B cell (primary cell): ENCODE data around the gene SPTBN1. TPM values are rescaled to one million over a fixed set of nuclear protein-coding genes. Genes with fewer than 3 reads are reported as not detected.

Experiments used
- ATAC-seq: fragments of 200-7000 bp; cut with Tn5 transposase; one replicate; pipeline ENCODE4 v1.10.0; 2021; ENCODE audit warnings: low read depth, mild to moderate bottlenecking, moderate number of reproducible peaks, moderate library complexity
- CTCF ChIA-PET: fragments of 350-600 bp; sonication (Branson Sonifier 250); formaldehyde crosslinking; loops from one replicate; lab custom pipeline; 2021; ENCODE audit warnings: antibody characterized with exemption, inconsistent platforms; lab: Charles Lee
- POLR2A ChIA-PET: fragments of 350-600 bp; sonication (Branson Sonifier 250); formaldehyde crosslinking; loops from one replicate; lab custom pipeline; 2021; ENCODE audit warnings: antibody characterized with exemption; lab: Charles Lee
- DNase-seq: peaks from one replicate; pipeline ENCODE4 v3.0.0; 2013
- H2AFZ ChIP-seq: 2 replicates; pipeline ENCODE4 v1.6.1; 2012; ENCODE audit warnings: mild to moderate bottlenecking, low read depth, low read length; ENCODE audit not compliant: insufficient read depth, poor library complexity, severe bottlenecking
- H3K27ac ChIP-seq, 2 donors: 1 replicate in 1 of 2; 2 replicates in 1 of 2; pipeline ENCODE4 v1.5.1; 2012 to 2013; ENCODE audit warnings: low read length in 2 of 2, mild to moderate bottlenecking in 2 of 2, moderate library complexity in 1 of 2
- H3K27me3 ChIP-seq, 4 experiments: fragments of 200-600 bp in 1 of 4; sonication (generic) in 1 of 4; replicated peaks in 1 of 4; 1 replicate in 2 of 4; 2 replicates in 2 of 4; pipeline versions ENCODE4 v1.6.1 to v1.7.0; 2013 to 2016; ENCODE audit warnings: low read length in 3 of 4, mild to moderate bottlenecking in 2 of 4, mixed read lengths in 1 of 4, moderate library complexity in 1 of 4; ENCODE audit not compliant: insufficient read depth in 4 of 4, control insufficient read depth in 3 of 4; ENCODE audit errors: control extremely low read depth in 1 of 4
- H3K36me3 ChIP-seq, 2 experiments: replicated peaks in 1 of 2; 1 replicate in 1 of 2; 2 replicates in 1 of 2; pipeline versions ENCODE4 v1.6.1 to v1.7.1; 2013; ENCODE audit warnings: low read length in 1 of 2; ENCODE audit not compliant: insufficient read depth in 2 of 2, control insufficient read depth in 1 of 2; ENCODE audit errors: control extremely low read depth in 1 of 2, extremely low read depth in 1 of 2
- H3K4me1 ChIP-seq, 2 donors: fragments of 200-600 bp in 1 of 2; sonication (generic) in 1 of 2; 1 replicate in 1 of 2; 2 replicates in 1 of 2; pipeline versions ENCODE4 v1.5.1 to v1.6.1; 2013 to 2017; ENCODE audit warnings: low read length in 2 of 2; ENCODE audit not compliant: control insufficient read depth in 2 of 2, insufficient read depth in 2 of 2
- H3K4me2 ChIP-seq: replicated peaks from 2 replicates; pipeline ENCODE3; 2012; ENCODE audit warnings: mild to moderate bottlenecking, low read depth, low read length; ENCODE audit not compliant: poor library complexity, severe bottlenecking
- H3K4me3 ChIP-seq, 5 experiments: fragments of 200-600 bp in 1 of 5; sonication (generic) in 1 of 5; 1 replicate in 3 of 5; 2 replicates in 2 of 5; pipeline versions ENCODE4 v1.5.1 to v1.7.0; 2011 to 2016; ENCODE audit warnings: low read length in 4 of 5, mild to moderate bottlenecking in 4 of 5, low read depth in 2 of 5, control low read depth in 1 of 5, moderate library complexity in 1 of 5; ENCODE audit not compliant: insufficient read depth in 1 of 5; ENCODE audit errors: control extremely low read depth in 1 of 5, extremely low read depth in 1 of 5
- H3K79me2 ChIP-seq: fragments of 200-600 bp; sonication (generic); one replicate; pipeline ENCODE4 v1.6.0; 2016; ENCODE audit warnings: low read length; ENCODE audit not compliant: control insufficient read depth, insufficient read depth
- H3K9ac ChIP-seq: fragments of 200-600 bp; sonication (generic); 2 replicates; pipeline ENCODE4 v1.6.1; 2017; ENCODE audit warnings: mild to moderate bottlenecking, low read length, moderate library complexity
- H3K9me3 ChIP-seq, 3 donors: one replicate each; pipeline versions ENCODE4 v1.6.1 to v1.7.1; 2013; ENCODE audit warnings: low read length in 2 of 3; ENCODE audit not compliant: control insufficient read depth in 2 of 3, insufficient read depth in 1 of 3; ENCODE audit errors: control extremely low read depth in 1 of 3
- H4K20me1 ChIP-seq: 2 replicates; pipeline ENCODE4 v1.6.0; 2012; ENCODE audit warnings: mild to moderate bottlenecking, low read length; ENCODE audit not compliant: insufficient read depth, control insufficient read depth, poor library complexity, severe bottlenecking
- H3K27ac Mint-ChIP-seq: one replicate; pipeline ENCODE4 v1.8.0; 2021; ENCODE audit warnings: mixed read lengths
- H3K27me3 Mint-ChIP-seq: one replicate; pipeline ENCODE4 v1.8.0; 2021; ENCODE audit warnings: mixed read lengths
- H3K4me1 Mint-ChIP-seq: one replicate; pipeline ENCODE4 v1.8.0; 2021; ENCODE audit warnings: mixed read lengths
- H3K4me3 Mint-ChIP-seq: one replicate; pipeline ENCODE4 v1.8.0; 2021; ENCODE audit warnings: mixed read lengths
- H3K9me3 Mint-ChIP-seq: one replicate; pipeline ENCODE4 v1.8.0; 2022; ENCODE audit warnings: mixed read lengths; ENCODE audit not compliant: insufficient read depth
- CTCF ChIP-seq: fragments of 200-600 bp; IDR thresholded peaks from one replicate; pipeline ENCODE4 v1.8.0; 2022; ENCODE audit warnings: antibody characterized with exemption, mild to moderate bottlenecking
- EZH2 ChIP-seq: IDR thresholded peaks from 2 replicates; pipeline ENCODE4 v1.6.1; 2012; ENCODE audit warnings: borderline replicate concordance, low read depth, mild to moderate bottlenecking, moderate library complexity, low read length; ENCODE audit not compliant: insufficient read depth, poor library complexity, severe bottlenecking
- WGBS: methylation state at CpG from one replicate; pipeline ENCODE4 v1.1.5; 2013; ENCODE audit warnings: missing lambda C conversion rate; ENCODE audit not compliant: insufficient coverage; 5-methylcytosine and 5-hydroxymethylcytosine counted together
- intact Hi-C: fragments of 100-400 bp; cut with micrococcal nuclease; formaldehyde crosslinking; loops from one replicate; pipeline ENCODE4 v1.10.0; 2022
- polyA plus RNA-seq: library from polyadenylated mRNA; depleted of rRNA; stranded (reverse); fragments of >200 nt; gene quantifications from 2 replicates; pipeline ENCODE4 v1.2.3, GENCODE V29; 2012
- total RNA-seq, 2 donors: library from RNA; stranded (reverse); fragments of 120-200 nt in 1 of 2; gene quantifications; 1 replicate in 1 of 2; 2 replicates in 1 of 2; pipeline versions ENCODE4 v1.2.3 to v1.2.4, GENCODE V29; 2013 to 2022

SPTBN1 gene
- total and polyA plus RNA-seq, 2 donors (not counting 1 experiment from before 2014, with no cell fraction given) = 43.7 to 144 TPM

GRCh38 chr2:54605836-54606235 is 149.7 kb downstream of the SPTBN1 start:
- H3K4me3 ChIP-seq = no peak overlapping the region
- H3K9ac ChIP-seq = no peak overlapping the region
- H3K27ac ChIP-seq = no peak overlapping the region
- DNase-seq (no peak), ATAC-seq (no peak)
- POLR2A ChIA-PET = no interaction called here
- H4K20me1 ChIP-seq = peaks cover 96% of the 10 kb centered on the region
- H3K27me3 Mint-ChIP-seq = no peaks in the 10 kb centered on the region
- H2AFZ ChIP-seq = no peak overlapping the region
- CTCF ChIA-PET = interaction anchor here (0.8 to 4.1 kb wide), 5 partner anchors 9 to 99 kb away, joined by 3 to 30 read pairs (median 5); no protein-coding TSS in a partner anchor
- H3K79me2 ChIP-seq = peaks cover 99% of the 10 kb centered on the region
- H3K4me1 ChIP-seq = peaks cover 59 to 71% of the 10 kb centered on the region in 2 donors
- H3K27me3 ChIP-seq = no peaks in the 10 kb centered on the region
- H3K4me2 ChIP-seq = peak overlapping the region; percentile 62
- no peaks in the 10 kb centered on the region for H3K9me3 ChIP-seq
- peak overlapping the region; percentile 20 for H3K4me3 Mint-ChIP-seq
- H3K36me3 ChIP-seq = peaks cover 0 to 11% of the 10 kb centered on the region in 2 experiments
- peak overlapping the region; percentile 42 for H3K27ac Mint-ChIP-seq
- no peaks in the 10 kb centered on the region for H3K9me3 Mint-ChIP-seq
- intact Hi-C loops = loop anchor here (1.0 kb wide), 1 partner anchor 36 kb away; no protein-coding TSS in a partner anchor
- WGBS = 80% methylated on average over 1 of the region's 3 CpGs
- peaks cover 87% of the 10 kb centered on the region for H3K4me1 Mint-ChIP-seq
- no peak for TF ChIP-seq CTCF
- no peak for TF ChIP-seq EZH2

- H3K4me1 ChIP-seq = peaks cover 53 to 64% of the 10 kb centered on the region in 2 donors
- Mint-ChIP-seq H3K27ac (no peak overlapping the region), H3K4me3 (no peak overlapping the region), H3K4me1 (peaks cover 82% of the 10 kb centered on the region), H3K27me3 (no peaks in the 10 kb centered on the region), H3K9me3 (no peaks in the 10 kb centered on the region)
- no peak overlapping the region for H3K27ac ChIP-seq
- H3K9me3 ChIP-seq = no peaks in the 10 kb centered on the region
- TF ChIP-seq CTCF = no peak
- no peak for TF ChIP-seq EZH2
- DNase-seq (no peak), ATAC-seq (no peak)
- H3K4me3 ChIP-seq = no peak overlapping the region
- no peak overlapping the region for H3K4me2 ChIP-seq
- peaks cover 95% of the 10 kb centered on the region for H4K20me1 ChIP-seq
- no peak overlapping the region for H2AFZ ChIP-seq
- intact Hi-C loops = loop anchor here (1.0 kb wide), 1 partner anchor 36 kb away; no protein-coding TSS in a partner anchor
- H3K27me3 ChIP-seq = no peaks in the 10 kb centered on the region
- 98% methylated on average over 8 of the region's 12 CpGs for WGBS
- peaks cover 97% of the 10 kb centered on the region for H3K79me2 ChIP-seq
- ChIA-PET CTCF (interaction anchor here (0.8 to 4.1 kb wide), 4 partner anchors 10 to 99 kb away, joined by 3 to 30 read pairs (median 9); no protein-coding TSS in a partner anchor), POLR2A (no interaction called here)
- peaks cover 0 to 5% of the 10 kb centered on the region in 2 experiments for H3K36me3 ChIP-seq
- no peak overlapping the region for H3K9ac ChIP-seq
Observed at GRCh38 chr2:54606393-54606958, 150.3 kb downstream of the SPTBN1 start.
